Adrenal gland (tissue), 5 donors: ENCODE data around the gene AOPEP.

Experiments used
- CTCF ChIP-seq, 6 experiments: fragments of 450-650 bp in 4 of 6; fragments of 200-600 bp in 2 of 6; sonication (generic) in 1 of 6; IDR thresholded peaks; 1 replicate in 5 of 6; 2 replicates in 1 of 6; pipeline versions ENCODE4 v1.5.1 to v1.8.0; 2016 to 2021; ENCODE audit warnings: antibody characterized with exemption in 6 of 6, mild to moderate bottlenecking in 2 of 6, moderate library complexity in 1 of 6
- POLR2A ChIP-seq, 2 donors: fragments of 450-650 bp; IDR thresholded peaks; one replicate each; pipeline ENCODE4 v1.6.1; 2017; ENCODE audit warnings: antibody characterized with exemption in 2 of 2, mild to moderate bottlenecking in 2 of 2, moderate library complexity in 1 of 2
- donor health status: DM: no; HTN: no; CAD: no.

GRCh38 chr9:95105519-95106287 is 379.2 kb downstream of the AOPEP start:
- TF ChIP-seq POLR2A (IDR thresholded peaks at IDR 0.05) (no peak), CTCF (IDR thresholded peaks at IDR 0.05) (no peak)
